Spleen (tissue), 11 donors: Measurements from ENCODE around the gene SREK1IP1. TPM values are rescaled to one million over a fixed set of nuclear protein-coding genes. Genes with fewer than 3 reads are reported as not detected.

Experiments
- DNase-seq: peaks from one replicate; pipeline ENCODE4 v3.0.0-alpha.2; 2020
- H3K27ac ChIP-seq, 8 donors: fragments of 200-600 bp; sonication (generic) in 7 of 8; 1 replicate in 4 of 8; 2 replicates in 4 of 8; pipeline versions ENCODE4 v1.5.0 to v1.8.0; 2016 to 2021; ENCODE audit warnings: inconsistent platforms in 4 of 8, mild to moderate bottlenecking in 4 of 8, moderate library complexity in 1 of 8
- H3K27me3 ChIP-seq, 7 donors: fragments of 200-600 bp; sonication (generic) in 6 of 7; replicated peaks in 1 of 7; 1 replicate in 4 of 7; 2 replicates in 3 of 7; pipeline versions ENCODE4 v1.5.0 to v1.8.0; 2016 to 2021; ENCODE audit warnings: inconsistent platforms in 3 of 7, mild to moderate bottlenecking in 1 of 7
- H3K36me3 ChIP-seq, 6 donors: fragments of 200-600 bp; sonication (generic) in 5 of 6; 1 replicate in 4 of 6; 2 replicates in 2 of 6; pipeline versions ENCODE4 v1.5.0 to v1.8.0; 2016 to 2021; ENCODE audit warnings: inconsistent platforms in 2 of 6
- H3K4me1 ChIP-seq, 6 donors: fragments of 200-600 bp; sonication (generic) in 5 of 6; 1 replicate in 3 of 6; 2 replicates in 3 of 6; pipeline versions ENCODE4 v1.5.0 to v1.8.0; 2016 to 2021; ENCODE audit warnings: inconsistent platforms in 3 of 6
- H3K4me3 ChIP-seq, 8 donors: fragments of 200-600 bp; sonication (generic) in 7 of 8; 1 replicate in 4 of 8; 2 replicates in 4 of 8; pipeline versions ENCODE4 v1.5.0 to v1.8.0; 2016 to 2021; ENCODE audit warnings: inconsistent platforms in 4 of 8, mild to moderate bottlenecking in 4 of 8, moderate library complexity in 2 of 8
- H3K9me3 ChIP-seq, 8 donors: fragments of 200-600 bp; sonication (generic) in 7 of 8; 1 replicate in 4 of 8; 2 replicates in 4 of 8; pipeline versions ENCODE4 v1.5.0 to v1.8.0; 2016 to 2021; ENCODE audit warnings: inconsistent platforms in 4 of 8
- POLR2A ChIP-seq, 3 donors: fragments of 450-650 bp; IDR thresholded peaks; one replicate each; pipeline ENCODE4 v1.5.1; 2017; ENCODE audit warnings: antibody characterized with exemption in 3 of 3, mild to moderate bottlenecking in 1 of 3
- POLR2AphosphoS5 ChIP-seq, 3 donors: sonication (generic); formaldehyde crosslinking; IDR thresholded peaks; one replicate each; pipeline ENCODE4 v1.5.1; 2017; ENCODE audit warnings: antibody characterized with exemption in 3 of 3
- WGBS, 5 donors: extraction: QIAGEN DNeasy Blood & Tissue Kit in 3 of 5; methylation state at CpG; one replicate each; pipeline versions ENCODE4 v1.1.5 to v1.1.7; 2013 to 2018; 5-methylcytosine and 5-hydroxymethylcytosine counted together
- intact Hi-C: fragments of 100-400 bp; cut with DNase I; formaldehyde crosslinking; loops from one replicate; pipeline ENCODE4 v1.15.0; 2023; ENCODE audit warnings: low total_unique reads
- polyA plus RNA-seq, 3 donors: library from polyadenylated mRNA; stranded (reverse); fragments of 200-250 nt; gene quantifications; one replicate each; pipeline ENCODE4 v1.2.1, GENCODE V29; 2013
- total RNA-seq, 7 donors: library from RNA; depleted of rRNA in 3 of 7; stranded (reverse); fragments of >200 nt in 3 of 7; fragmentation: NEBNext Ultra II Directional in 4 of 7; extraction: Animal tissue kit (Norgen Biotek cat#: 25700) in 4 of 7; gene quantifications; one replicate each; pipeline versions ENCODE4 v1.1.0 to v1.2.1, GENCODE V29; 2016 to 2021
- TF ChIP-seq, protein P1 (sequence below), 11 experiments: fragments of 200-600 bp in 7 of 11; fragments of 450-650 bp in 4 of 11; sonication (generic) in 4 of 11; IDR thresholded peaks in 8 of 11; conservative IDR thresholded peaks in 3 of 11; 1 replicate in 7 of 11; 2 replicates in 4 of 11; pipeline versions ENCODE4 v1.4.0 to v1.8.0; 2016 to 2021; ENCODE audit warnings: antibody characterized with exemption in 11 of 11, inconsistent platforms in 4 of 11, mild to moderate bottlenecking in 1 of 11
- donor health status: healthy with polysubstance abuse.
- donor health status: DM: no; HTN: no; CAD: no; lungs with moderate emphysema.
- donor health status: DM: no; HTN: no; CAD: no.
- donor health status: Bipolar disorder and iron deficiency.
- donor health status: healthy.
- donor health status: DM: no; HTN: no; CAD: no.
- donor health status: DM: yes; HTN: yes; CAD: no.

SREK1IP1 gene
- total and polyA plus RNA-seq, 10 donors: 10.5 to 27.3 (median 16.5) TPM

DNA sequence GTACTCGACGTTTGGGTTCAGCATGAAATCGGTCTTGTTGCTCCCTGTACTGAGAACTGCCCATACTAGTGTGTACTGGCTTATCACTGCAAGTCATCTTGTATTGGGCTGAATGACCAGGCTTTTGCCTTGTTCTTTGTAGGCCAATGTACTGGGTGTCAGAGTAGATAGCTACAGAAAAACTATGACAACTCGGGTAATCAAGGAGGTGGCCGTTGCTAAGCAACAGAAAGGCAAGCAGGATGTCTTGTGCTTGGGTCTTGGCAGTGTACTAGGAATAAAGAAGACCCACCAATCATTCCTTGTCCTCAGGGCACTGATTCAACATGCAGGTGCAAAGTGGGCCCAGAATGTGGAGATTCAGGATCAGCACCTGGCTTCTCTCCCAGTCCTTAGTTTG lies 90.1 kb downstream of the SREK1IP1 start:
- Histone ChIP-seq H3K9me3 (no peaks in the 10 kb centered on the region), H3K4me3 (no peak overlapping the region), H3K36me3 (no peaks in the 10 kb centered on the region), H3K27ac (no peak overlapping the region), H3K27me3 (peaks cover 0 to 4% (median 0%) of the 10 kb centered on the region in 7 donors), H3K4me1 (no peaks in the 10 kb centered on the region)
- no peak for DNase-seq
- 76 to 86% (median 84%) methylated on average over 5 of the region's 5 CpGs for WGBS, 5 donors
- intact Hi-C loops: no loop called here
- no peak for TF ChIP-seq POLR2AphosphoS5 (IDR thresholded peaks at IDR 0.05)
- TF ChIP-seq POLR2A (IDR thresholded peaks at IDR 0.05): no peak
- TF ChIP-seq, protein P1, sequence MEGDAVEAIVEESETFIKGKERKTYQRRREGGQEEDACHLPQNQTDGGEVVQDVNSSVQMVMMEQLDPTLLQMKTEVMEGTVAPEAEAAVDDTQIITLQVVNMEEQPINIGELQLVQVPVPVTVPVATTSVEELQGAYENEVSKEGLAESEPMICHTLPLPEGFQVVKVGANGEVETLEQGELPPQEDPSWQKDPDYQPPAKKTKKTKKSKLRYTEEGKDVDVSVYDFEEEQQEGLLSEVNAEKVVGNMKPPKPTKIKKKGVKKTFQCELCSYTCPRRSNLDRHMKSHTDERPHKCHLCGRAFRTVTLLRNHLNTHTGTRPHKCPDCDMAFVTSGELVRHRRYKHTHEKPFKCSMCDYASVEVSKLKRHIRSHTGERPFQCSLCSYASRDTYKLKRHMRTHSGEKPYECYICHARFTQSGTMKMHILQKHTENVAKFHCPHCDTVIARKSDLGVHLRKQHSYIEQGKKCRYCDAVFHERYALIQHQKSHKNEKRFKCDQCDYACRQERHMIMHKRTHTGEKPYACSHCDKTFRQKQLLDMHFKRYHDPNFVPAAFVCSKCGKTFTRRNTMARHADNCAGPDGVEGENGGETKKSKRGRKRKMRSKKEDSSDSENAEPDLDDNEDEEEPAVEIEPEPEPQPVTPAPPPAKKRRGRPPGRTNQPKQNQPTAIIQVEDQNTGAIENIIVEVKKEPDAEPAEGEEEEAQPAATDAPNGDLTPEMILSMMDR (IDR thresholded peaks at IDR 0.05 in 8 of 11, conservative IDR thresholded peaks at IDR 0.05 in 3 of 11): no peak

DNA sequence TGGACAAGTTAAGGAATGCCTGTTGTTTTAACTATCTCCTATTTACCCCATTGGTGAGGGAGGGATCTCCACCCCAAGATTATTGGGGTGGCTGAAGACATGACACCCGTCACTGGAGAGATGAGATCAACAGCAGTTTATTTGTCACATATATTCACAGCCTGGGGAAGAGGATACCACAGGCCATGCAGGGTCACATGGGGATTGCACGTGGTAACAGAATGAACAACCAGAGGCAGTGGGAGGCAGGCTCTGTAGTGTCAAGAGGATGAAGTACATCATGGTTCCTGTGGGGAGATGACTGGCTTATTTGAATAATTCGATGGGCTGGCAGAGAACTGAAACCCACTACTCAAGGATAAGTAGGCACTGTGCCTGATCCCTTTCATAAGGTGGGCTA lies 96.8 kb downstream of the SREK1IP1 start:
- no peak for DNase-seq
- intact Hi-C loops: no loop called here
- TF ChIP-seq, protein P1 (IDR thresholded peaks at IDR 0.05 in 8 of 11, conservative IDR thresholded peaks at IDR 0.05 in 3 of 11): no peak
- TF ChIP-seq POLR2A (IDR thresholded peaks at IDR 0.05): no peak
- no peak for TF ChIP-seq POLR2AphosphoS5 (IDR thresholded peaks at IDR 0.05)
- H3K36me3 ChIP-seq: no peaks in the 10 kb centered on the region
- peaks cover 0 to 2% (median 0%) of the 10 kb centered on the region in 7 donors for H3K27me3 ChIP-seq
- H3K27ac ChIP-seq: no peak overlapping the region
- 56 to 79% (median 74%) methylated on average over 3 of the region's 3 CpGs for WGBS, 5 donors
- H3K4me3 ChIP-seq: no peak overlapping the region
- no peaks in the 10 kb centered on the region for H3K4me1 ChIP-seq
- H3K9me3 ChIP-seq: no peaks in the 10 kb centered on the region

DNA sequence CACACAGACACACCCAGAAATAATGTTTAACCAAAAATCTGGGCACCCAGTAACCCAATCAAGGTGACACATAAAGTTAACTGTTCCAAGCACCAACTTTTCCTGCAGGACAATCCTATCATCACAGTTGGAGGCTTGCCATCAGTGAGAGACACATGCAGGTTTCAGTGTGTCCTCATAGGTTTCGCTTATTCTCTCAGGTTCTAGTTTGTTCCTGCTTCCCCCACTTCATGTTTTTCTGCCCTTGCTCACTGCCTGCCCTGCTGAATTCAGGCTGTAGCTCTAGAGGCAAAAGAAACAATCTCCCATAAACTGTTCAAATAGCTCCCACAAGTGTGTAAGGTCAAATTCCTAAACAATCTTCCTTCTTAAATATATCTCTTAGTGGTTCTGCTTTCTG lies 98.2 kb downstream of the SREK1IP1 start:
- WGBS, 5 donors: 90 to 94% (median 92%) methylated on average over 1 of the region's 1 CpG
- Histone ChIP-seq H3K9me3 (no peaks in the 10 kb centered on the region), H3K4me3 (no peak overlapping the region), H3K27me3 (no peaks in the 10 kb centered on the region), H3K36me3 (no peaks in the 10 kb centered on the region), H3K4me1 (no peaks in the 10 kb centered on the region), H3K27ac (no peak overlapping the region)
- TF ChIP-seq, protein P1 (IDR thresholded peaks at IDR 0.05 in 8 of 11, conservative IDR thresholded peaks at IDR 0.05 in 3 of 11): no peak
- TF ChIP-seq POLR2A (IDR thresholded peaks at IDR 0.05) (no peak), POLR2AphosphoS5 (IDR thresholded peaks at IDR 0.05) (no peak)
- no peak for DNase-seq
- intact Hi-C loops: no loop called here

Other genes with a start within 250 kb of the SREK1IP1 start
- not detected for gene SHISAL2B, start 78.2 kb downstream of the SREK1IP1 start, total RNA-seq
- not detected for gene SHISAL2B, start 78.2 kb downstream of the SREK1IP1 start, polyA plus RNA-seq
- 10 to 100 TPM; 11.1 to 22.1 (median 16.5) TPM for gene CWC27, start 239 bp upstream of the SREK1IP1 start, total RNA-seq
- 10 to 100 TPM; 11.8 to 17.9 (median 14.9) TPM for gene CWC27, start 239 bp upstream of the SREK1IP1 start, polyA plus RNA-seq